HEK293 (cell line): Measurements from ENCODE around the gene NADK.
"Not testable (repeated sequence)": the region's sequence is repeated elsewhere in the genome, so short reads cannot be mapped to it uniquely, and the experiment has no call there.

ENCODE experiments used
- CTCF ChIA-PET: fragments of 350-600 bp; formaldehyde crosslinking; extraction: SDS; loops from one replicate; lab custom pipeline; 2021; ENCODE audit warnings: antibody characterized with exemption; lab: Yijun Ruan, JAX
- POLR2A ChIA-PET: fragments of 300-600 bp; formaldehyde crosslinking; extraction: SDS; loops from one replicate; lab custom pipeline; 2020; ENCODE audit warnings: antibody characterized with exemption, inconsistent platforms; lab: Yijun Ruan, JAX
- H3K27ac ChIP-seq: fragments of 200-500 bp; sonication (Bioruptor generic); 2 replicates; pipeline ENCODE4 v1.5.1; 2014; ENCODE audit warnings: low read depth, low read length, control low read depth, inconsistent platforms; ENCODE audit errors: extremely low read depth
- H3K36me3 ChIP-seq, 2 experiments: fragments of 200-500 bp in 1 of 2; sonication (Bioruptor generic) in 1 of 2; 1 replicate in 1 of 2; 2 replicates in 1 of 2; pipeline ENCODE4 v1.5.1; 2014 to 2017; ENCODE audit warnings: inconsistent platforms in 2 of 2, low read length in 2 of 2; ENCODE audit not compliant: control insufficient read depth in 2 of 2, insufficient read depth in 1 of 2
- H3K4me1 ChIP-seq: fragments of 200-500 bp; sonication (Bioruptor generic); 2 replicates; pipeline ENCODE4 v1.5.1; 2014; ENCODE audit warnings: mild to moderate bottlenecking, low read length, inconsistent platforms; ENCODE audit not compliant: control insufficient read depth, insufficient read depth
- H3K4me3 ChIP-seq: 2 replicates; pipeline ENCODE4 v1.5.1; 2011; ENCODE audit warnings: low read depth, mild to moderate bottlenecking, control low read depth, low read length, moderate library complexity
- H3K9me3 ChIP-seq: fragments of 200-500 bp; sonication (Bioruptor generic); 2 replicates; pipeline ENCODE4 v1.5.1; 2014; ENCODE audit warnings: low read depth, low read length, inconsistent platforms; ENCODE audit not compliant: control insufficient read depth, insufficient read depth
- BCL11A ChIP-seq: fragments of 450-650 bp; formaldehyde crosslinking; IDR thresholded peaks from 2 replicates; pipeline ENCODE4 v1.5.1; 2016; ENCODE audit warnings: low read depth, missing biosample characterization, missing genetic modification characterization
- GFI1B ChIP-seq: fragments of 450-650 bp; formaldehyde crosslinking; IDR thresholded peaks from 2 replicates; pipeline ENCODE4 v1.5.1; 2016; ENCODE audit warnings: missing biosample characterization, missing genetic modification characterization
- GLI2 ChIP-seq: fragments of 450-650 bp; formaldehyde crosslinking; IDR thresholded peaks from 2 replicates; pipeline ENCODE4; 2017; ENCODE audit warnings: missing biosample characterization, missing genetic modification characterization, low read depth, borderline replicate concordance
- GLI4 ChIP-seq: fragments of 450-650 bp; formaldehyde crosslinking; IDR thresholded peaks from 2 replicates; pipeline ENCODE4 v1.5.1; 2016; ENCODE audit warnings: missing biosample characterization, missing genetic modification characterization
- KLF8 ChIP-seq: fragments of 450-650 bp; formaldehyde crosslinking; IDR thresholded peaks from 2 replicates; pipeline ENCODE4 v1.5.1; 2016; ENCODE audit warnings: missing biosample characterization, missing genetic modification characterization
- ZNF157 ChIP-seq: fragments of 450-650 bp; formaldehyde crosslinking; IDR thresholded peaks from 2 replicates; pipeline ENCODE4 v1.5.1; 2016; ENCODE audit warnings: missing biosample characterization, missing genetic modification characterization
- ZNF596 ChIP-seq: fragments of 450-650 bp; IDR thresholded peaks from 2 replicates; pipeline ENCODE4 v1.5.0; 2018; ENCODE audit warnings: missing biosample characterization, mild to moderate bottlenecking, missing genetic modification characterization, moderate library complexity
- ZNF624 ChIP-seq: fragments of 450-650 bp; formaldehyde crosslinking; IDR thresholded peaks from 2 replicates; pipeline ENCODE4 v1.5.1; 2017; ENCODE audit warnings: missing biosample characterization, missing genetic modification characterization
- ZNF792 ChIP-seq: fragments of 450-650 bp; formaldehyde crosslinking; IDR thresholded peaks from 2 replicates; pipeline ENCODE4 v1.5.1; 2016; ENCODE audit warnings: missing biosample characterization, missing genetic modification characterization
- TF ChIP-seq, protein P1 (sequence below): fragments of 450-650 bp; formaldehyde crosslinking; conservative IDR thresholded peaks from 2 replicates; pipeline ENCODE4 v1.5.1; 2016; ENCODE audit warnings: low read depth, missing biosample characterization, missing genetic modification characterization

NADK gene

GRCh38 chr1:1705623-1706022 is 72.6 kb downstream of the NADK start:
- H3K4me1 ChIP-seq, H3K4me3 ChIP-seq, H3K27ac ChIP-seq, CTCF ChIA-PET, H3K9me3 ChIP-seq: not testable (repeated sequence)
- H3K36me3 ChIP-seq: peaks cover 0 to 23% of the 10 kb centered on the region in 2 experiments; a peak in 2 of 3 replicates
- POLR2A ChIA-PET: interaction anchor here (0.9 kb wide), 1 partner anchor 19 kb away, joined by 3 read pairs; no protein-coding TSS in a partner anchor

DNA sequence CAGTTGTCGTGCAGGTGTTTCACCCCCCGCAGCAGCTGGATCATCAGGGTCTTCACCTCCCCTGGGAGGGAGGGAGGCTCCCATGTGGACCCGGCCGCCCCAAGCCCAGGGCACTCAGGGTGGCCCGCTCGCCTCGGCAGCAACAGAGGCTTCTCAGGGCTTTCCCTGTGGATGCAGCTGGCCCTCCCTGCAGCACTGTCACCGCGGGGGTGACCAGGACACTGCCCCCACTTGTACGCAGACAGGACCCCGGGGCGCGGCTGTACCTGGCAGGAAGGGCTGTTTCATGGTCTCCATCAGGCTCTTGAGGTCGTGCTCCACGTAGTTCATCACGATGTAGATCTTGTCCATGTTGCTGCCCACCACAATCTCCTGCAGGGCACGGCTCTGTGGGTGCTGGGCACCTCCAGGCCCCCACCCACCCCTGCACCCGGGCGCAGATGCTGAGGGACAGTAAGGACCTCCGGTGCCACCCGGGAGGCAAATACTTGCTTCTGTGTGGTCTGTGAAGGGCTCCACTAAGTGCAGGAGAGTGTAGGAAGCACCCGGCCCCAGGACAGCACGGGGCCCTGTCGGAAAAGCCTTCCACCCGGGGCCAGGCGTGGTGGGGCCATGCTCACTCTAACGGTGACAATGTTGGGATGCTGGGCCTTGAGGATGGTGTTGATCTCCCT is 73.8 kb downstream of the NADK start:
- CTCF ChIA-PET, H3K4me3 ChIP-seq, H3K9me3 ChIP-seq, H3K4me1 ChIP-seq, POLR2A ChIA-PET, H3K27ac ChIP-seq: not testable (repeated sequence)
- H3K36me3 ChIP-seq: peaks cover 0 to 23% of the 10 kb centered on the region in 2 experiments; a peak in 2 of 3 replicates

- no peak overlapping the region for H3K4me3 ChIP-seq
- no peaks in the 10 kb centered on the region for H3K4me1 ChIP-seq
- no peaks in the 10 kb centered on the region for H3K9me3 ChIP-seq
- POLR2A ChIA-PET: no interaction called here
- CTCF ChIA-PET: no interaction called here
- H3K36me3 ChIP-seq: peaks cover 0 to 23% of the 10 kb centered on the region in 2 experiments; a peak in 2 of 3 replicates
- TF ChIP-seq ZNF624 (tag by site-specific recombination) (no peak), ZNF792 (tag by site-specific recombination) (no peak), ZNF157 (tag by site-specific recombination) (no peak), GLI2 (no peak), ZNF596 (tag by site-specific recombination) (no peak), BCL11A (no peak), KLF8 (tag by site-specific recombination) (no peak), GLI4 (tag by site-specific recombination) (no peak), GFI1B (tag by site-specific recombination) (no peak)
- TF ChIP-seq, protein P1, sequence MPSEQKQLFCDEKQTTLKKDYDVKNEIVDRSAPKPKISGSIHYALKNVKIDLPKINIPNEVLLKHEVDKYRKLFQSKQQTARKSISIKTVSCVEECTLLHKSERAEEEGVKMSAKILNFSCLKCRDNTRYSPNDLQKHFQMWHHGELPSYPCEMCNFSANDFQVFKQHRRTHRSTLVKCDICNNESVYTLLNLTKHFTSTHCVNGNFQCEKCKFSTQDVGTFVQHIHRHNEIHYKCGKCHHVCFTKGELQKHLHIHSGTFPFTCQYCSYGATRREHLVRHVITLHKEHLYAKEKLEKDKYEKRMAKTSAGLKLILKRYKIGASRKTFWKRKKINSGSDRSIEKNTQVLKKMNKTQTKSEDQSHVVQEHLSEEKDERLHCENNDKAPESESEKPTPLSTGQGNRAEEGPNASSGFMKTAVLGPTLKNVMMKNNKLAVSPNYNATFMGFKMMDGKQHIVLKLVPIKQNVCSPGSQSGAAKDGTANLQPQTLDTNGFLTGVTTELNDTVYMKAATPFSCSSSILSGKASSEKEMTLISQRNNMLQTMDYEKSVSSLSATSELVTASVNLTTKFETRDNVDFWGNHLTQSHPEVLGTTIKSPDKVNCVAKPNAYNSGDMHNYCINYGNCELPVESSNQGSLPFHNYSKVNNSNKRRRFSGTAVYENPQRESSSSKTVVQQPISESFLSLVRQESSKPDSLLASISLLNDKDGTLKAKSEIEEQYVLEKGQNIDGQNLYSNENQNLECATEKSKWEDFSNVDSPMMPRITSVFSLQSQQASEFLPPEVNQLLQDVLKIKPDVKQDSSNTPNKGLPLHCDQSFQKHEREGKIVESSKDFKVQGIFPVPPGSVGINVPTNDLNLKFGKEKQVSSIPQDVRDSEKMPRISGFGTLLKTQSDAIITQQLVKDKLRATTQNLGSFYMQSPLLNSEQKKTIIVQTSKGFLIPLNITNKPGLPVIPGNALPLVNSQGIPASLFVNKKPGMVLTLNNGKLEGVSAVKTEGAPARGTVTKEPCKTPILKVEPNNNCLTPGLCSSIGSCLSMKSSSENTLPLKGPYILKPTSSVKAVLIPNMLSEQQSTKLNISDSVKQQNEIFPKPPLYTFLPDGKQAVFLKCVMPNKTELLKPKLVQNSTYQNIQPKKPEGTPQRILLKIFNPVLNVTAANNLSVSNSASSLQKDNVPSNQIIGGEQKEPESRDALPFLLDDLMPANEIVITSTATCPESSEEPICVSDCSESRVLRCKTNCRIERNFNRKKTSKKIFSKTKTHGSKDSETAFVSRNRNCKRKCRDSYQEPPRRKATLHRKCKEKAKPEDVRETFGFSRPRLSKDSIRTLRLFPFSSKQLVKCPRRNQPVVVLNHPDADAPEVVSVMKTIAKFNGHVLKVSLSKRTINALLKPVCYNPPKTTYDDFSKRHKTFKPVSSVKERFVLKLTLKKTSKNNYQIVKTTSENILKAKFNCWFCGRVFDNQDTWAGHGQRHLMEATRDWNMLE (tag by site-specific recombination): no peak
- TF ChIP-seq, all 188 proteins: peak for 0
- H3K27ac ChIP-seq: no peak overlapping the region
Measured at GRCh38 chr1:1703796-1704195, 74.5 kb downstream of the NADK start.

DNA sequence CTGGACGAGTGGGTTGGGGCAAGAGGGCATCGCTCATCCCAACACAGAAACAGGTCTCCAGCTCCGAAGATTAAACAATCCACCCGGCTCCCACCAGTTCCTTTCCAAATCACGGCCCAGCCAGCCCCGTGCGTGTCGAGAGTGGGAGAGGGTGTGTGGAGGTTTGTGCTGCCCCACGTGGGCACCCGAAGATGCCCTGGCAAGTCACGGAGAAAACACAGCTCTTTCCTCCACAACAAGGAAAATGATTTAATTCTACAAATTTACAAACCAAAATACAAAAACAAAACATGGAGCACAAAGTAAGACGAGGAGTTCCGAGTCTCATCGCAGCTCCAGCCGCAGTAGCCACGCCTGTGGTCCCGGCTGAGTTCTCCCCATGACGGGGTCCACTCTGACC is 75.8 kb downstream of the NADK start:
- H3K4me3 ChIP-seq, POLR2A ChIA-PET, H3K27ac ChIP-seq, H3K9me3 ChIP-seq, H3K4me1 ChIP-seq, CTCF ChIA-PET: not testable (repeated sequence)
- peaks cover 0 to 23% of the 10 kb centered on the region in 2 experiments; a peak in 2 of 3 replicates for H3K36me3 ChIP-seq
